Upper lobe of right lung (tissue), 1 donor: ENCODE results near the gene HMGXB3. TPM values are rescaled to one million over a fixed set of nuclear protein-coding genes. Genes with fewer than 3 reads are reported as not detected.

ENCODE experiments used
- ATAC-seq: fragments of 200-7000 bp; cut with Tn5 transposase; one replicate; pipeline ENCODE4 v1.9.1; 2020; ENCODE audit warnings: mild to moderate bottlenecking, moderate library complexity
- DNase-seq: peaks from one replicate; pipeline ENCODE4 v3.0.0-alpha.2; 2020
- H3K27ac ChIP-seq: fragments of 200-600 bp; one replicate; pipeline ENCODE4 v1.8.0; 2022
- H3K27me3 ChIP-seq: fragments of 200-600 bp; one replicate; pipeline ENCODE4 v1.8.0; 2022; ENCODE audit warnings: mild to moderate bottlenecking
- H3K36me3 ChIP-seq: fragments of 200-600 bp; one replicate; pipeline ENCODE4 v1.8.0; 2022
- H3K4me1 ChIP-seq: fragments of 200-600 bp; one replicate; pipeline ENCODE4 v1.8.0; 2022
- H3K4me3 ChIP-seq: fragments of 200-600 bp; one replicate; pipeline ENCODE4 v1.8.0; 2022; ENCODE audit warnings: mild to moderate bottlenecking
- H3K9me3 ChIP-seq: fragments of 200-600 bp; one replicate; pipeline ENCODE4 v1.8.0; 2022
- intact Hi-C: fragments of 100-400 bp; cut with DNase I; formaldehyde crosslinking; loops from one replicate; pipeline ENCODE4 v1.11.0; 2022
- total RNA-seq: library from RNA; stranded (reverse); fragmentation: NEBNext Ultra II Directional; extraction: Animal tissue kit (Norgen Biotek cat#: 25700); gene quantifications from one replicate; pipeline ENCODE4 v1.2.1, GENCODE V29; 2021
- TF ChIP-seq, protein P1 (sequence below): fragments of 200-600 bp; IDR thresholded peaks from one replicate; pipeline ENCODE4 v1.8.0; 2022; ENCODE audit warnings: antibody characterized with exemption
- donor health status: DM: no; HTN: yes; CAD: no; lungs with severe emphysema.

The HMGXB3 gene
- total RNA-seq, 1 donor from 2014 or later: 33.7 TPM

DNA sequence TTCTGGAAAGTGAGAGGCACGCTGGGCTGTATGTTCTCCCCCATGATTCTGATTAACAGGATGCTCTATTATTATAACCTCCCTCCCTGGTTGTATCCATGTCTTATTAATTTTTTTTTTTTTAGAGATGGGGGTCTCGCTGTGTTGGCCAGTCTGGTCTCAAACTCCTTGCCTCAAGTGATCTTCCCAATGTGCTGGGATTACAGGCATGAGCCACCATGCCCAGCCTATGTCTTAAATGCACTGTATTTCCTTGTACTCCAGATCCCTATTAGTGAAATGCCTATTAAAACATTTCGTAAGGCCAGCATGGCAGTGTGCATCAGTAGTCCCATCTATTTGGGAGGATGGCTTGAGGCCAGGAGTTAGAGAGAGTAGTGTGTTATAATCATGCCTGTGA, 7.1 kb upstream of the HMGXB3 start:
- no peaks in the 10 kb centered on the region for H3K9me3 ChIP-seq
- H3K4me3 ChIP-seq: no peak overlapping the region
- H3K27ac ChIP-seq: no peak overlapping the region
- intact Hi-C loops: no loop called here
- no peak for ATAC-seq
- no peaks in the 10 kb centered on the region for H3K4me1 ChIP-seq
- H3K27me3 ChIP-seq: no peaks in the 10 kb centered on the region
- DNase-seq: no peak
- H3K36me3 ChIP-seq: peaks cover 19% of the 10 kb centered on the region
- TF ChIP-seq, protein P1, sequence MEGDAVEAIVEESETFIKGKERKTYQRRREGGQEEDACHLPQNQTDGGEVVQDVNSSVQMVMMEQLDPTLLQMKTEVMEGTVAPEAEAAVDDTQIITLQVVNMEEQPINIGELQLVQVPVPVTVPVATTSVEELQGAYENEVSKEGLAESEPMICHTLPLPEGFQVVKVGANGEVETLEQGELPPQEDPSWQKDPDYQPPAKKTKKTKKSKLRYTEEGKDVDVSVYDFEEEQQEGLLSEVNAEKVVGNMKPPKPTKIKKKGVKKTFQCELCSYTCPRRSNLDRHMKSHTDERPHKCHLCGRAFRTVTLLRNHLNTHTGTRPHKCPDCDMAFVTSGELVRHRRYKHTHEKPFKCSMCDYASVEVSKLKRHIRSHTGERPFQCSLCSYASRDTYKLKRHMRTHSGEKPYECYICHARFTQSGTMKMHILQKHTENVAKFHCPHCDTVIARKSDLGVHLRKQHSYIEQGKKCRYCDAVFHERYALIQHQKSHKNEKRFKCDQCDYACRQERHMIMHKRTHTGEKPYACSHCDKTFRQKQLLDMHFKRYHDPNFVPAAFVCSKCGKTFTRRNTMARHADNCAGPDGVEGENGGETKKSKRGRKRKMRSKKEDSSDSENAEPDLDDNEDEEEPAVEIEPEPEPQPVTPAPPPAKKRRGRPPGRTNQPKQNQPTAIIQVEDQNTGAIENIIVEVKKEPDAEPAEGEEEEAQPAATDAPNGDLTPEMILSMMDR: no peak

DNA sequence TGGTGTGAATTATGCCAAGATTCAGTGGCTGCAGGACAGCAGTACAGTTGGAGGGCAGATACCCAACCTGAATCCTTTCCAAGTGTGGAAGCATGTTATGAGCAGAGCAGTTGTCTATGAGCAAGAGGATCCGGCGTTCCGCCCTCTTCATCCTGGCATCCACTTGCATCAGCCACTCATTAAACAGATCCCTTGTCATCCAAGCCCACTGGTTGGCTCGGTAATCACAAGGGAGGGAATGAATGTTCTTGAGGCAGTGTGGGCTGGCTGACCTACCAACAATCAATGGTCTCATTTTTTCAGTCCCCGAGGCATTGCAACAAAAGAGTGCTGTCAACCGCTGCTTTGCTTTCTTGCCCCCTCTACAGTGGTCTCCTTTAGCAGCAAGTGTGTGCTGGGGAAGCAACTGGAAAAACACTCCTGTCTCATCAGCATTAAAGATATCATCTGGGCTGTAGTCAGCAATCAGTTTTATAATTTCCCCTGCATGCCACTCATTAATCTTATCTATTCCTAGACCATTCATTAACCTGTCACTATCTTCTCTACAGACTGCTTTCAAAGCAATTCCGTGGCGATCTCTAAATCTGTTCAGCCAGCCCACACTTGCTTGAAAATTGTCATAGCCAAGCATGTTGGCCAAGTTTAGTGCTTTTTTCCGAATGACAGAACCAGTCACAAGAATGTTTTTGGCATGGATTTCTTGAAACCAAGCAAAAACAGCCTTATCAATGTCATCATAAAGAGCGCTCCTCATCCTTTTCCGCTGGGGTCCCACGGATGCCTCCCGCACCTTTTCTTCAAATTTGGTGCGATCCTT, 4.9 kb upstream of the HMGXB3 start:
- intact Hi-C loops: no loop called here
- peaks cover 19% of the 10 kb centered on the region for H3K36me3 ChIP-seq
- H3K27ac ChIP-seq: no peak overlapping the region
- no peak overlapping the region for H3K4me3 ChIP-seq
- TF ChIP-seq, protein P1: no peak
- no peaks in the 10 kb centered on the region for H3K27me3 ChIP-seq
- ATAC-seq: no peak
- no peaks in the 10 kb centered on the region for H3K9me3 ChIP-seq
- H3K4me1 ChIP-seq: peaks cover 8% of the 10 kb centered on the region
- no peak for DNase-seq

DNA sequence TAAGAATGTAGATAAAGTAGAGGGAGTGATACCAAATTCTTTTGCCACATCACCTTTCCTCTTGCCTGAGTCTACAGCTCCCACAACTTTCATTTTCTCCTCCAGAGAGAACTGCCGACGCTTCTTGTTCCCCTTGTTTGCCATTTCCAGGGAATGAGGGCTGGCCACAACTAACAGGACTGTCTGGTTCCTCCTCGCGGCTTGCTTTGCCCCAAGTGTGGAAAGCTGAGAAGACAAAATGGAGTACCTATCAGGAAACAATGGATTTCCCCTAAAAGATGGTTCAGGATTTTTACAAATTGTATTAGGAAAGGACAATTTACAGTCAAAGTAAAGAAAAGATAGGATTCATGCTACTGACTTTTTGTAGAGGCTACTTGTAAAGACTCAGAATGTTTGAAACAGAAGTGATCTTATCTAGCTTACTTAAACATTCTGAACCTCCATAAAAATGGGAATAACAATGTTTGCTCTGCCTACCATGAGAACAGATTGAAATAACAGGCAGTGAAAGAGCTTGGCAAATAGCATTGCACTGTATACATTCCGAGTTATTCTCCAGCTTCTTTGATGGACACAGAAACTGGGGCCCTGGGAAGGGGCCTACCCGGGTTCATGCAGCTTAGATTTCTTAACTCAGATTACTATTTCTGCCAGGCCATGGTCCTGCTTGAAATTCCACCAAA, 4.2 kb upstream of the HMGXB3 start:
- peaks cover 19% of the 10 kb centered on the region for H3K36me3 ChIP-seq
- H3K4me1 ChIP-seq: peaks cover 8% of the 10 kb centered on the region
- ATAC-seq: no peak
- TF ChIP-seq, protein P1: no peak
- intact Hi-C loops: no loop called here
- no peak for DNase-seq
- H3K9me3 ChIP-seq: no peaks in the 10 kb centered on the region
- no peaks in the 10 kb centered on the region for H3K27me3 ChIP-seq
- H3K4me3 ChIP-seq: no peak overlapping the region
- H3K27ac ChIP-seq: no peak overlapping the region

DNA sequence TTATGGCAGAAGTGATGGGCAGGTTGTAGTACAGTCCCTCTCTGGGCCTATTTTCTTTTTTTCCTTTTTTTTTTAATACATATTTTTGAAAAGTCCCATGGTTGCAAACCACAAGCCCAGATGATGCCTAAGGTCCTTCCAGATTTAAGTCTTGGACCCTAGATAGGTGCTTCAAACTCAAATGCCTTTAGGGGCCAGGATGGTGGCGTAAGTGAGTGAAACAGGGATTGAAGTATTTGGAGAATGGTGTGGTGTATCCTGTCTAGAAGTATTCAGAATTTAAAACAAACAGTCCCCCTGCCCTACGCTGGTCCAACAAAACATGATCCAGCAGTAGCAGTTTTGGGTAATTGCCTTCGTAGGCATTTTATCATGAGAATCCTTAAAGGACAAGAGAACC, 2.3 kb upstream of the HMGXB3 start:
- intact Hi-C loops: no loop called here
- Histone ChIP-seq H3K36me3 (peaks cover 19% of the 10 kb centered on the region), H3K27me3 (no peaks in the 10 kb centered on the region), H3K9me3 (no peaks in the 10 kb centered on the region), H3K4me3 (no peak overlapping the region), H3K27ac (no peak overlapping the region), H3K4me1 (peaks cover 27% of the 10 kb centered on the region)
- no peak for ATAC-seq
- DNase-seq: no peak
- TF ChIP-seq, protein P1: no peak

DNA sequence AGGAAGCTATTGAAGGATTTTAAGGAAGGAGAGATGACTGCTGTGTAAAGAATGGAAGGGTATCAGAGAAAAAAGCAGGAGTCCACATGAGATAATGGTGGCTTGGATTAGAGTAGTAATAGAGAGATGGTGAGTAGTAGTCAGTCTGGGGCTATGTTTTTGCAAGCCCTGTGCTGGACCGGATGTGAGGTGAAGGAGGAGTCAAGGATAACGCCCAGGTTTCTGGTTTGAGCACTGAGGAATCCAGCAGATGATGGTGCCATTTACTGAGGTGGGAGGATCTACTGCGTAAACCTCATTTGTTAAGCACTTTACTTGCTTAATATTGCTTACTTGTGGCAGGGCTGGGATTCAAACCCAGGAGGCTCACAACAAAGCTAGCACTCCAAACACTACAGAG, 1.2 kb upstream of the HMGXB3 start:
- Histone ChIP-seq H3K27me3 (no peaks in the 10 kb centered on the region), H3K27ac (no peak overlapping the region), H3K9me3 (no peaks in the 10 kb centered on the region), H3K4me3 (peak overlapping the region; percentile 84), H3K36me3 (peaks cover 23% of the 10 kb centered on the region), H3K4me1 (peaks cover 28% of the 10 kb centered on the region)
- TF ChIP-seq, protein P1: no peak
- intact Hi-C loops: no loop called here
- no peak for ATAC-seq
- DNase-seq: no peak
